K562 (cell line): ENCODE measurements around the gene SOWAHD.

Source experiments
- CREB1 ChIP-seq, 2 experiments: sonication (generic) in 1 of 2; formaldehyde crosslinking in 1 of 2; IDR thresholded peaks; 2 replicates each; pipeline versions ENCODE4 v1.6.1 to v1.8.0; 2012 to 2022; ENCODE audit warnings: inconsistent platforms in 1 of 2, mild to moderate bottlenecking in 1 of 2, missing genetic modification reagents in 1 of 2, moderate library complexity in 1 of 2
- DNMT1 ChIP-seq: fragments of 450-650 bp; IDR thresholded peaks from 2 replicates; pipeline ENCODE4 v1.6.1; 2016; ENCODE audit warnings: antibody characterized with exemption, mild to moderate bottlenecking
- FOXJ3 ChIP-seq: sonication (generic); formaldehyde crosslinking; IDR thresholded peaks from 2 replicates; pipeline ENCODE4 v1.4.0; 2020; ENCODE audit warnings: mild to moderate bottlenecking, missing genetic modification reagents
- POLR2A ChIP-seq: fragments of 450-650 bp; conservative IDR thresholded peaks from 2 replicates; pipeline ENCODE4 v1.6.1; 2016
- ZNF121 ChIP-seq: sonication (generic); formaldehyde crosslinking; conservative IDR thresholded peaks from 2 replicates; pipeline ENCODE4 v1.8.0; 2022; ENCODE audit warnings: missing genetic modification reagents
- ZNF146 ChIP-seq: IDR thresholded peaks from one replicate; pipeline ENCODE4 v1.6.1; 2018; ENCODE audit warnings: missing compliant biosample characterization; ENCODE audit not compliant: unreplicated experiment
- TF ChIP-seq, protein P1 (sequence below), 2 experiments: fragments of 450-650 bp in 1 of 2; sonication (generic) in 1 of 2; formaldehyde crosslinking in 1 of 2; IDR thresholded peaks in 1 of 2; conservative IDR thresholded peaks in 1 of 2; 2 replicates each; pipeline versions ENCODE4 v1.6.1 to v1.8.1; 2016 to 2023; ENCODE audit warnings: mild to moderate bottlenecking in 2 of 2, moderate library complexity in 2 of 2, inconsistent platforms in 1 of 2, missing genetic modification reagents in 1 of 2
- TF ChIP-seq, protein P2 (sequence below), 3 experiments: IDR thresholded peaks in 2 of 3; conservative IDR thresholded peaks in 1 of 3; 2 replicates each; pipeline ENCODE4 v1.5.1; 2011 to 2012; ENCODE audit warnings: low read length in 3 of 3, mild to moderate bottlenecking in 3 of 3, control low read depth in 2 of 3, improper control_type of control experiment in 1 of 3, inconsistent platforms in 1 of 3, low read depth in 1 of 3, mixed read lengths in 1 of 3, moderate library complexity in 1 of 3; ENCODE audit not compliant: insufficient read depth in 2 of 3
- TF ChIP-seq, protein P3 (sequence below): sonication (generic); formaldehyde crosslinking; IDR thresholded peaks from 2 replicates; pipeline ENCODE4 v1.8.0; 2023; ENCODE audit warnings: missing genetic modification reagents, mild to moderate bottlenecking, borderline replicate concordance
- TF ChIP-seq, protein P4 (sequence below): fragments of 250-450 bp; sonication (Bioruptor Pico); IDR thresholded peaks from 2 replicates; pipeline ENCODE4 v1.5.0; 2020; ENCODE audit warnings: mild to moderate bottlenecking, borderline replicate concordance

DNA sequence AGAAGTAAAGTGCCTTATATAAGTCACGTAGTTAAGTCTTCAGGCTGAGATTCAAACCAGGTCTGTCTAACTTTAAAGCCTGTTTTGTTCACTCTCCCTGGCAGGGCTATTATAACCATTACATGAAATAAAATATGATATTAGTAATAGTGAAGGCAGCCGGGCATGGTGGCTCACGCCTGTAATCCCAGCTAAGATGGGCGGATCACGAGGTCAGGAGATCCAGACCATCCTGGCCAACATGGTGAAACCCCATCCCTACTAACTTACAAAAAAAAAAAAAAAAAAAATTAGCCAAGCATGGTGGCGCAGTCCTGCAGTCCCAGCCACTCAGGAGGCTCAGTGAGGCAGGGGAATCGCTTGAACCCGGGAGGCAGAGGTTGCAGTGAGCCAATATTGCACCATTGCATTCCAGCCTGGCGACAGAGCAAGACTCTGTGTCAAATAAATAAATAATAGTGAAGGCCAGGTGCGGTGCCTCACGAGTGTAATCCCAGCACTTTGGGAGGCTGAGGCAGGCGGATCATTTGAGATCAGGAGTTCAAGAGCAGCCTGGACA lies 22.1 kb upstream of the SOWAHD start:
- TF ChIP-seq, protein P1, sequence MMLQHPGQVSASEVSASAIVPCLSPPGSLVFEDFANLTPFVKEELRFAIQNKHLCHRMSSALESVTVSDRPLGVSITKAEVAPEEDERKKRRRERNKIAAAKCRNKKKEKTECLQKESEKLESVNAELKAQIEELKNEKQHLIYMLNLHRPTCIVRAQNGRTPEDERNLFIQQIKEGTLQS (IDR thresholded peaks at IDR 0.05): no peak
- TF ChIP-seq, protein P1 (CRISPR knock-in tag; conservative IDR thresholded peaks at IDR 0.05): no peak
- no peak for TF ChIP-seq ZNF121 (CRISPR knock-in tag)
- TF ChIP-seq, protein P2, sequence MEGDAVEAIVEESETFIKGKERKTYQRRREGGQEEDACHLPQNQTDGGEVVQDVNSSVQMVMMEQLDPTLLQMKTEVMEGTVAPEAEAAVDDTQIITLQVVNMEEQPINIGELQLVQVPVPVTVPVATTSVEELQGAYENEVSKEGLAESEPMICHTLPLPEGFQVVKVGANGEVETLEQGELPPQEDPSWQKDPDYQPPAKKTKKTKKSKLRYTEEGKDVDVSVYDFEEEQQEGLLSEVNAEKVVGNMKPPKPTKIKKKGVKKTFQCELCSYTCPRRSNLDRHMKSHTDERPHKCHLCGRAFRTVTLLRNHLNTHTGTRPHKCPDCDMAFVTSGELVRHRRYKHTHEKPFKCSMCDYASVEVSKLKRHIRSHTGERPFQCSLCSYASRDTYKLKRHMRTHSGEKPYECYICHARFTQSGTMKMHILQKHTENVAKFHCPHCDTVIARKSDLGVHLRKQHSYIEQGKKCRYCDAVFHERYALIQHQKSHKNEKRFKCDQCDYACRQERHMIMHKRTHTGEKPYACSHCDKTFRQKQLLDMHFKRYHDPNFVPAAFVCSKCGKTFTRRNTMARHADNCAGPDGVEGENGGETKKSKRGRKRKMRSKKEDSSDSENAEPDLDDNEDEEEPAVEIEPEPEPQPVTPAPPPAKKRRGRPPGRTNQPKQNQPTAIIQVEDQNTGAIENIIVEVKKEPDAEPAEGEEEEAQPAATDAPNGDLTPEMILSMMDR (IDR thresholded peaks at IDR 0.05 in 2 of 3, conservative IDR thresholded peaks at IDR 0.05 in 1 of 3; ENCODE audit: insufficient read depth in 2 of 3, low read depth in 1 of 3, low read length in 3 of 3): no peak
- no peak for TF ChIP-seq POLR2A
- TF ChIP-seq, protein P3, sequence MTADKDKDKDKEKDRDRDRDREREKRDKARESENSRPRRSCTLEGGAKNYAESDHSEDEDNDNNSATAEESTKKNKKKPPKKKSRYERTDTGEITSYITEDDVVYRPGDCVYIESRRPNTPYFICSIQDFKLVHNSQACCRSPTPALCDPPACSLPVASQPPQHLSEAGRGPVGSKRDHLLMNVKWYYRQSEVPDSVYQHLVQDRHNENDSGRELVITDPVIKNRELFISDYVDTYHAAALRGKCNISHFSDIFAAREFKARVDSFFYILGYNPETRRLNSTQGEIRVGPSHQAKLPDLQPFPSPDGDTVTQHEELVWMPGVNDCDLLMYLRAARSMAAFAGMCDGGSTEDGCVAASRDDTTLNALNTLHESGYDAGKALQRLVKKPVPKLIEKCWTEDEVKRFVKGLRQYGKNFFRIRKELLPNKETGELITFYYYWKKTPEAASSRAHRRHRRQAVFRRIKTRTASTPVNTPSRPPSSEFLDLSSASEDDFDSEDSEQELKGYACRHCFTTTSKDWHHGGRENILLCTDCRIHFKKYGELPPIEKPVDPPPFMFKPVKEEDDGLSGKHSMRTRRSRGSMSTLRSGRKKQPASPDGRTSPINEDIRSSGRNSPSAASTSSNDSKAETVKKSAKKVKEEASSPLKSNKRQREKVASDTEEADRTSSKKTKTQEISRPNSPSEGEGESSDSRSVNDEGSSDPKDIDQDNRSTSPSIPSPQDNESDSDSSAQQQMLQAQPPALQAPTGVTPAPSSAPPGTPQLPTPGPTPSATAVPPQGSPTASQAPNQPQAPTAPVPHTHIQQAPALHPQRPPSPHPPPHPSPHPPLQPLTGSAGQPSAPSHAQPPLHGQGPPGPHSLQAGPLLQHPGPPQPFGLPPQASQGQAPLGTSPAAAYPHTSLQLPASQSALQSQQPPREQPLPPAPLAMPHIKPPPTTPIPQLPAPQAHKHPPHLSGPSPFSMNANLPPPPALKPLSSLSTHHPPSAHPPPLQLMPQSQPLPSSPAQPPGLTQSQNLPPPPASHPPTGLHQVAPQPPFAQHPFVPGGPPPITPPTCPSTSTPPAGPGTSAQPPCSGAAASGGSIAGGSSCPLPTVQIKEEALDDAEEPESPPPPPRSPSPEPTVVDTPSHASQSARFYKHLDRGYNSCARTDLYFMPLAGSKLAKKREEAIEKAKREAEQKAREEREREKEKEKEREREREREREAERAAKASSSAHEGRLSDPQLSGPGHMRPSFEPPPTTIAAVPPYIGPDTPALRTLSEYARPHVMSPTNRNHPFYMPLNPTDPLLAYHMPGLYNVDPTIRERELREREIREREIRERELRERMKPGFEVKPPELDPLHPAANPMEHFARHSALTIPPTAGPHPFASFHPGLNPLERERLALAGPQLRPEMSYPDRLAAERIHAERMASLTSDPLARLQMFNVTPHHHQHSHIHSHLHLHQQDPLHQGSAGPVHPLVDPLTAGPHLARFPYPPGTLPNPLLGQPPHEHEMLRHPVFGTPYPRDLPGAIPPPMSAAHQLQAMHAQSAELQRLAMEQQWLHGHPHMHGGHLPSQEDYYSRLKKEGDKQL (CRISPR knock-in tag): no peak
- no peak for TF ChIP-seq FOXJ3 (CRISPR knock-in tag)
- TF ChIP-seq, protein P4, sequence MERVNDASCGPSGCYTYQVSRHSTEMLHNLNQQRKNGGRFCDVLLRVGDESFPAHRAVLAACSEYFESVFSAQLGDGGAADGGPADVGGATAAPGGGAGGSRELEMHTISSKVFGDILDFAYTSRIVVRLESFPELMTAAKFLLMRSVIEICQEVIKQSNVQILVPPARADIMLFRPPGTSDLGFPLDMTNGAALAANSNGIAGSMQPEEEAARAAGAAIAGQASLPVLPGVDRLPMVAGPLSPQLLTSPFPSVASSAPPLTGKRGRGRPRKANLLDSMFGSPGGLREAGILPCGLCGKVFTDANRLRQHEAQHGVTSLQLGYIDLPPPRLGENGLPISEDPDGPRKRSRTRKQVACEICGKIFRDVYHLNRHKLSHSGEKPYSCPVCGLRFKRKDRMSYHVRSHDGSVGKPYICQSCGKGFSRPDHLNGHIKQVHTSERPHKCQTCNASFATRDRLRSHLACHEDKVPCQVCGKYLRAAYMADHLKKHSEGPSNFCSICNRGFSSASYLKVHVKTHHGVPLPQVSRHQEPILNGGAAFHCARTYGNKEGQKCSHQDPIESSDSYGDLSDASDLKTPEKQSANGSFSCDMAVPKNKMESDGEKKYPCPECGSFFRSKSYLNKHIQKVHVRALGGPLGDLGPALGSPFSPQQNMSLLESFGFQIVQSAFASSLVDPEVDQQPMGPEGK (CRISPR knock-in tag): no peak
- no peak for TF ChIP-seq CREB1 (IDR thresholded peaks at IDR 0.05)
- TF ChIP-seq CREB1 (CRISPR knock-in tag; IDR thresholded peaks at IDR 0.05): no peak
- no peak for TF ChIP-seq DNMT1
- TF ChIP-seq ZNF146 (CRISPR knock-in tag): no peak
